OCI-LY1 (cell line): ENCODE results near the gene PARVA.
"Not testable (repeated sequence)": the region's sequence is repeated elsewhere in the genome, so short reads cannot be mapped to it uniquely, and the experiment has no call there.

Experiments
- H2AFZ ChIP-seq: fragments of 200-600 bp; sonication (generic), shearing (Covaris generic); 2 replicates; pipeline ENCODE4 v1.6.0; 2014; ENCODE audit warnings: antibody characterized with exemption, mild to moderate bottlenecking, low read length
- H3F3A ChIP-seq: fragments of 200-600 bp; sonication (generic), shearing (Covaris generic); 2 replicates; pipeline ENCODE4 v1.6.0; 2014; ENCODE audit warnings: mild to moderate bottlenecking, antibody characterized with exemption, low read length, moderate library complexity; ENCODE audit not compliant: insufficient read depth
- H3K27ac ChIP-seq: fragments of 200-600 bp; sonication (generic); 2 replicates; pipeline ENCODE4 v1.5.1; 2014; ENCODE audit warnings: low read length, mixed run types, mild to moderate bottlenecking, low read depth; ENCODE audit not compliant: poor library complexity, severe bottlenecking
- H3K27me3 ChIP-seq: fragments of 200-600 bp; sonication (generic); 2 replicates; pipeline ENCODE4 v1.6.0; 2014; ENCODE audit warnings: antibody characterized with exemption, mild to moderate bottlenecking, low read length, moderate library complexity; ENCODE audit not compliant: insufficient read depth
- H3K36me3 ChIP-seq: fragments of 200-600 bp; sonication (generic); 2 replicates; pipeline ENCODE4 v1.6.1; 2014; ENCODE audit warnings: mild to moderate bottlenecking, antibody characterized with exemption, low read length, moderate library complexity, mixed read lengths; ENCODE audit not compliant: insufficient read depth
- H3K4me1 ChIP-seq: fragments of 200-600 bp; sonication (generic); 2 replicates; pipeline ENCODE4 v1.5.1; 2014; ENCODE audit warnings: mild to moderate bottlenecking, low read length, moderate library complexity; ENCODE audit not compliant: insufficient read depth, severe bottlenecking
- H3K4me2 ChIP-seq: fragments of 200-600 bp; sonication (generic), shearing (Covaris generic); 2 replicates; pipeline ENCODE4 v1.6.1; 2014; ENCODE audit warnings: low read length
- H3K4me3 ChIP-seq: fragments of 200-600 bp; sonication (generic); 2 replicates; pipeline ENCODE4 v1.5.1; 2014; ENCODE audit warnings: low read length, low read depth, mild to moderate bottlenecking, mixed read lengths; ENCODE audit not compliant: poor library complexity, severe bottlenecking
- H3K79me2 ChIP-seq: fragments of 200-600 bp; shearing (Covaris generic); 2 replicates; pipeline ENCODE4 v1.6.1; 2016; ENCODE audit warnings: mixed run types, low read length, mixed read lengths; ENCODE audit not compliant: insufficient read depth
- H3K9ac ChIP-seq: fragments of 200-600 bp; sonication (generic), shearing (Covaris generic); 2 replicates; pipeline ENCODE4 v1.6.1; 2014; ENCODE audit warnings: mild to moderate bottlenecking, low read length, mixed read lengths
- H3K9me2 ChIP-seq: fragments of 200-600 bp; sonication (generic), shearing (Covaris generic); 2 replicates; pipeline ENCODE4 v1.6.1; 2014; ENCODE audit warnings: low read depth, mild to moderate bottlenecking, low read length, mixed read lengths
- H3K9me3 ChIP-seq: fragments of 200-600 bp; shearing (Covaris generic); 2 replicates; pipeline ENCODE4 v1.6.1; 2014; ENCODE audit warnings: low read length, mixed read lengths
- H4K20me1 ChIP-seq: fragments of 200-600 bp; sonication (generic), shearing (Covaris generic); 2 replicates; pipeline ENCODE4 v1.6.0; 2016; ENCODE audit warnings: mild to moderate bottlenecking, low read length; ENCODE audit not compliant: insufficient read depth
- CTCF ChIP-seq: fragments of 200-600 bp; sonication (generic), shearing (Covaris generic); IDR thresholded peaks from 2 replicates; pipeline ENCODE4 v1.5.1; 2017; ENCODE audit warnings: mild to moderate bottlenecking, antibody characterized with exemption, low read length, moderate library complexity, mixed read lengths
- EZH2 ChIP-seq: fragments of 200-600 bp; sonication (generic), shearing (Covaris generic); IDR thresholded peaks from 2 replicates; pipeline ENCODE4 v1.8.0; 2017; ENCODE audit warnings: borderline replicate concordance, mixed run types, mild to moderate bottlenecking, antibody characterized with exemption, low read length, moderate library complexity, mixed read lengths

The PARVA gene

DNA sequence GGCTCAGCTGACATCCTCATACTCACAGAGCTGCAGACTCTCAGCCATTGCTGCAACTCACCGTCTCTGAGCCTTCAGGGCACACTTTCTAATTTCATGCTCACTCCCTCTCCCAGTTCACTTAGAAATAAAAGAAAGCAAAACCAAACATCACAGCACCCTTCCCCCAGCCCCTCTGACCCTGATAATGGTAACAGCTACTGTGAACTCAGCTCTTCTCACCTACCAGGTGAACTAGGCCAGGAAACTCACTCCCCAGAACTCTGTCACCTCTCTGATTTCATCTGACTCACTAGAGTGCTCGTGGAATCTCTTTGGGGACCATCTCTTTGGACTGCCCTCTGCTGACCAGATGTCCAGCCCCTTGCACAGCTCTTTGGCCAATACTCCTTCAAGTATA lies 14.5 kb upstream of the PARVA start:
- Histone ChIP-seq H2AFZ (no peak overlapping the region), H3K4me3 (no peak overlapping the region), H3K9me2 (no peaks in the 10 kb centered on the region), H3K4me2 (no peak overlapping the region), H4K20me1 (no peaks in the 10 kb centered on the region), H3K9ac (no peak overlapping the region), H3K36me3 (no peaks in the 10 kb centered on the region), H3F3A (no peaks in the 10 kb centered on the region), H3K9me3 (no peaks in the 10 kb centered on the region), H3K4me1 (no peaks in the 10 kb centered on the region), H3K79me2 (no peaks in the 10 kb centered on the region), H3K27me3 (no peaks in the 10 kb centered on the region), H3K27ac (no peak overlapping the region)
- TF ChIP-seq CTCF: no peak
- no peak for TF ChIP-seq EZH2

DNA sequence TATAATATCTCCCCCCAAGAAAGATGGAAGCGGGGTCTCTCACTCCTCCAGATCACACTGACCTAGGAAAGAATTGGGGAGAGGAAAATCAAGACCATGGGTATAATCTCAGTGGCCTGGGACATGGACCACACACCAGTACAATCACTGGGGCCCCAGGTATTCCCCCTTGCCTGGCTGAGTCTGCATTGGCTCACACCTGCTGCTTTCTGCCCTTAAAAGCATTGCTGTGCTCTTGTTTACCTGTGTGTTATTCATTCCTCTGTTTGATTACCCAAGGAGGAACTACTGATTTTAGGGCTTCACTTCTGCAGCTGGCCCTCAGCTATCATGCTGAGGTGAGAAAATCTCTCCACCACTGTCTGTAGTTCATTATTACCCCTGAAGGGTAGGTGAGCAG lies 14.0 kb upstream of the PARVA start:
- TF ChIP-seq EZH2: no peak
- TF ChIP-seq CTCF: no peak

GRCh38 chr11:12365965-12366575 lies 11.3 kb upstream of the PARVA start:
- not testable (repeated sequence) for H3F3A ChIP-seq, H3K27ac ChIP-seq, H3K9me3 ChIP-seq, H3K27me3 ChIP-seq, H3K4me1 ChIP-seq, H2AFZ ChIP-seq, H4K20me1 ChIP-seq, H3K4me3 ChIP-seq, H3K79me2 ChIP-seq, H3K9ac ChIP-seq, H3K9me2 ChIP-seq, H3K36me3 ChIP-seq
- peak overlapping the region; percentile 24; the same call in 1 of the 2 replicates for H3K4me2 ChIP-seq

More for the DNA sequence above, 14.0 kb upstream of the PARVA start:
- H3K9ac ChIP-seq: no peak overlapping the region
- no peak overlapping the region for H3K4me3 ChIP-seq
- no peaks in the 10 kb centered on the region for H3K4me1 ChIP-seq
- H3K9me3 ChIP-seq: no peaks in the 10 kb centered on the region
- no peaks in the 10 kb centered on the region for H3F3A ChIP-seq
- no peak overlapping the region for H3K27ac ChIP-seq
- H4K20me1 ChIP-seq: no peaks in the 10 kb centered on the region
- H3K27me3 ChIP-seq: no peaks in the 10 kb centered on the region
- H3K9me2 ChIP-seq: no peaks in the 10 kb centered on the region
- no peaks in the 10 kb centered on the region for H3K79me2 ChIP-seq
- H2AFZ ChIP-seq: no peak overlapping the region
- no peak overlapping the region for H3K4me2 ChIP-seq
- H3K36me3 ChIP-seq: no peaks in the 10 kb centered on the region

GRCh38 chr11:12367057-12367456 lies 10.3 kb upstream of the PARVA start:
- H3K9me2 ChIP-seq, H3K9ac ChIP-seq, H3K36me3 ChIP-seq, H2AFZ ChIP-seq, H3K27ac ChIP-seq, H3K9me3 ChIP-seq, H3K27me3 ChIP-seq, H3K79me2 ChIP-seq, H4K20me1 ChIP-seq, H3K4me2 ChIP-seq, H3K4me3 ChIP-seq, H3K4me1 ChIP-seq, H3F3A ChIP-seq: not testable (repeated sequence)
